Tibial nerve (tissue), 4 donors: ENCODE results near the gene OR2Z1.

Source experiments
- EP300 ChIP-seq, 2 donors: sonication (generic); formaldehyde crosslinking; IDR thresholded peaks; one replicate each; pipeline ENCODE4 v1.6.1; 2017; ENCODE audit warnings: antibody characterized with exemption in 2 of 2, mild to moderate bottlenecking in 1 of 2
- POLR2A ChIP-seq, 2 donors: fragments of 450-650 bp; IDR thresholded peaks; one replicate each; pipeline ENCODE4 v1.6.1; 2017; ENCODE audit warnings: antibody characterized with exemption in 2 of 2, mild to moderate bottlenecking in 2 of 2, moderate library complexity in 2 of 2
- TF ChIP-seq, protein P1 (sequence below), 5 experiments: fragments of 200-600 bp in 3 of 5; fragments of 450-650 bp in 2 of 5; sonication (generic) in 3 of 5; IDR thresholded peaks; one replicate each; pipeline ENCODE4 v1.5.1; 2016 to 2019; ENCODE audit warnings: antibody characterized with exemption in 5 of 5, mild to moderate bottlenecking in 3 of 5, moderate library complexity in 2 of 5

DNA sequence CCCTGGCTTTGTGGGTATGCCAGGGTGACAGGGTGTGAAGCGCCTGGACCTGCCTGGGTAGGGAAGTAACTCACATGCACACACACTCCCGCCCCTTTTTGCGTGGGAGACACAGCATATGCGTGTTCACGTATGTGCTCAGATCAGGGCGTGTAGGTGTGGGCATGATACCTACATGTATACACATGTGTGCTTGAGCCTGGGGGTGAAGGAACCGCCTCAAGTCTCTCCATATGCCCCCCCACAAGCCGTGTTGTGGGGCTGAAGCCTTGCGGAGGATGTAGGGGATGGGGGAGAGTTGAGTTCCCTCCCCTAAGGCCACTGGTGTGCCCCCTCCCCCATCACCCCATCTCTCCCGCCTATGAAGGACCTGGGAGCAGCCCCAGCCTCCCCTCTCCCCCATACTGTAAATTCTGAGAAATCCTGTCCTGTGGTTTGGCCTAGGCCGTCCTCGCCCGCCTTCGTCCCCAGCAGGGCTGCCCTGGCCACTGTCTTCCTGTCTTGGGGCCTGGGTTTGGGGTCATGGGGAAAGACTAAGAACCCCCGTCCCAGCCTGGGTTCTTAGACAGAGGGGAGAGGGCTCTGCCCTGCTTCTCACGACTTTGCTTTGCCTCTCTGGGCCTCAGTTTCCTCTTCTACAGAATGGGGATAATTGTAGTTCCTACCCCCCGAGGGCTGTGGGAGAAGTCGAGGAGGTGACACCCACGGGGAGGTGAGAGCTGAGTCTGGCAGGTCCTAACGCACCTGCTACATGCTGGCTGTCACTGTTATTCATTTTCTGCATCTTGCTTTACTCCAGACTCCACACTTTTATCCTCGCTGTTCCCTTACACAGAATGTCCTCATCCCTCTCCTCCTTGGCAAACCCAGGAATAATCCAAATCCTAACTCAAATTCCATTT, 37.2 kb upstream of the OR2Z1 start:
- no peak for TF ChIP-seq EP300 (IDR thresholded peaks at IDR 0.05)
- TF ChIP-seq, protein P1, sequence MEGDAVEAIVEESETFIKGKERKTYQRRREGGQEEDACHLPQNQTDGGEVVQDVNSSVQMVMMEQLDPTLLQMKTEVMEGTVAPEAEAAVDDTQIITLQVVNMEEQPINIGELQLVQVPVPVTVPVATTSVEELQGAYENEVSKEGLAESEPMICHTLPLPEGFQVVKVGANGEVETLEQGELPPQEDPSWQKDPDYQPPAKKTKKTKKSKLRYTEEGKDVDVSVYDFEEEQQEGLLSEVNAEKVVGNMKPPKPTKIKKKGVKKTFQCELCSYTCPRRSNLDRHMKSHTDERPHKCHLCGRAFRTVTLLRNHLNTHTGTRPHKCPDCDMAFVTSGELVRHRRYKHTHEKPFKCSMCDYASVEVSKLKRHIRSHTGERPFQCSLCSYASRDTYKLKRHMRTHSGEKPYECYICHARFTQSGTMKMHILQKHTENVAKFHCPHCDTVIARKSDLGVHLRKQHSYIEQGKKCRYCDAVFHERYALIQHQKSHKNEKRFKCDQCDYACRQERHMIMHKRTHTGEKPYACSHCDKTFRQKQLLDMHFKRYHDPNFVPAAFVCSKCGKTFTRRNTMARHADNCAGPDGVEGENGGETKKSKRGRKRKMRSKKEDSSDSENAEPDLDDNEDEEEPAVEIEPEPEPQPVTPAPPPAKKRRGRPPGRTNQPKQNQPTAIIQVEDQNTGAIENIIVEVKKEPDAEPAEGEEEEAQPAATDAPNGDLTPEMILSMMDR (IDR thresholded peaks at IDR 0.05), result no peak
- no peak for TF ChIP-seq POLR2A (IDR thresholded peaks at IDR 0.05)
